Measurements from ENCODE around the gene PER2. TPM values are rescaled to one million over a fixed set of nuclear protein-coding genes. Genes with fewer than 3 reads are reported as not detected.

Gene PER2
- polyA plus RNA-seq, 2 of the 4 experiments (the other 2 are of a cell fraction), result 3.4 to 8.5 TPM

- 0 out of 3 replicates have a peak, but pooled peaks have one; percentile 27 for TF ChIP-seq SMC3 (IDR thresholded peaks at IDR 0.05)
- TF ChIP-seq NFE2L2 (conservative IDR thresholded peaks at IDR 0.05; ENCODE audit: low read length), result no peak
- no peak for TF ChIP-seq E2F6 (IDR thresholded peaks at IDR 0.05; ENCODE audit: borderline replicate concordance, low read depth)
- no peak for TF ChIP-seq EHF (CRISPR knock-in tag; IDR thresholded peaks at IDR 0.05)
- no peak for TF ChIP-seq RFX5 (IDR thresholded peaks at IDR 0.05)
- TF ChIP-seq NR3C1 (IDR thresholded peaks at IDR 0.05), result no peak
- TF ChIP-seq RAD21 (conservative IDR thresholded peaks at IDR 0.05 in 1 of 2, IDR thresholded peaks at IDR 0.05 in 1 of 2), result peak; percentile 13 to 32; a peak in 2 of 5 replicates
- TF ChIP-seq CBX8 (IDR thresholded peaks at IDR 0.05), result no peak
- no peak for TF ChIP-seq EHMT2 (IDR thresholded peaks at IDR 0.05; ENCODE audit: low read depth)
- TF ChIP-seq ZC3H11A (IDR thresholded peaks at IDR 0.05), result no peak
- peak; percentile 91 for TF ChIP-seq MAX (IDR thresholded peaks at IDR 0.05)
- TF ChIP-seq RNF2 (IDR thresholded peaks at IDR 0.05; ENCODE audit: borderline replicate concordance, low read depth), result no peak
- TF ChIP-seq KDM1A (IDR thresholded peaks at IDR 0.05; ENCODE audit: low read depth), result no peak
- 0 out of 2 replicates have a peak, but pooled peaks have one; percentile 6 for TF ChIP-seq HEYL (CRISPR knock-in tag; IDR thresholded peaks at IDR 0.05)
- TF ChIP-seq SREBF2 (IDR thresholded peaks at IDR 0.05), result no peak
- no peak for TF ChIP-seq KDM5A (IDR thresholded peaks at IDR 0.05)
- peak; percentile 74 for TF ChIP-seq MYC (IDR thresholded peaks at IDR 0.05; ENCODE audit: borderline replicate concordance, low read length)
- no peak for TF ChIP-seq RCOR1 (IDR thresholded peaks at IDR 0.05; ENCODE audit: low read depth, low read length)
- no peak for TF ChIP-seq POLR2AphosphoS2 (conservative IDR thresholded peaks at IDR 0.05; ENCODE audit: low read length)
- TF ChIP-seq PHF8 (IDR thresholded peaks at IDR 0.05; ENCODE audit: borderline replicate concordance, low read depth), result no peak
- no peak for TF ChIP-seq FOSB (CRISPR knock-in tag; IDR thresholded peaks at IDR 0.05)
- no peak for TF ChIP-seq ZNF302 (CRISPR knock-in tag; IDR thresholded peaks at IDR 0.05)
- TF ChIP-seq HES2 (IDR thresholded peaks at IDR 0.05), result no peak
- peak; percentile 59 for TF ChIP-seq PBX3 (IDR thresholded peaks at IDR 0.05)
- peak; percentile 65 to 73; a peak in 2 of 5 replicates for TF ChIP-seq EP300 (IDR thresholded peaks at IDR 0.05)
- TF ChIP-seq BHLHE40 (IDR thresholded peaks at IDR 0.05; ENCODE audit: low read depth, low read length), result no peak
- peak; percentile 58 for TF ChIP-seq CHD2 (IDR thresholded peaks at IDR 0.05; ENCODE audit: low read length, partially characterized antibody)
- TF ChIP-seq FOXS1 (CRISPR knock-in tag; IDR thresholded peaks at IDR 0.05), result no peak
- no peak for TF ChIP-seq TFCP2L1 (CRISPR knock-in tag; IDR thresholded peaks at IDR 0.05)
- no peak for TF ChIP-seq CBX2 (IDR thresholded peaks at IDR 0.05; ENCODE audit: borderline replicate concordance, low read depth)
- TF ChIP-seq TP53 (CRISPR knock-in tag; IDR thresholded peaks at IDR 0.05), result no peak
- peak; percentile 36; the same call in 1 of the 2 replicates for TF ChIP-seq POLR2A (IDR thresholded peaks at IDR 0.05; ENCODE audit: low read length)
- no peak for TF ChIP-seq HOXA7 (CRISPR knock-in tag; IDR thresholded peaks at IDR 0.05)
- no peak for TF ChIP-seq HDAC2 (IDR thresholded peaks at IDR 0.05)
Measured at GRCh38 chr2:238290091-238290509, 1.7 kb upstream of the PER2 start (continued).

Data from A549 (cell line).